ENCODE data around the gene HCN1.

Gene HCN1

DNA sequence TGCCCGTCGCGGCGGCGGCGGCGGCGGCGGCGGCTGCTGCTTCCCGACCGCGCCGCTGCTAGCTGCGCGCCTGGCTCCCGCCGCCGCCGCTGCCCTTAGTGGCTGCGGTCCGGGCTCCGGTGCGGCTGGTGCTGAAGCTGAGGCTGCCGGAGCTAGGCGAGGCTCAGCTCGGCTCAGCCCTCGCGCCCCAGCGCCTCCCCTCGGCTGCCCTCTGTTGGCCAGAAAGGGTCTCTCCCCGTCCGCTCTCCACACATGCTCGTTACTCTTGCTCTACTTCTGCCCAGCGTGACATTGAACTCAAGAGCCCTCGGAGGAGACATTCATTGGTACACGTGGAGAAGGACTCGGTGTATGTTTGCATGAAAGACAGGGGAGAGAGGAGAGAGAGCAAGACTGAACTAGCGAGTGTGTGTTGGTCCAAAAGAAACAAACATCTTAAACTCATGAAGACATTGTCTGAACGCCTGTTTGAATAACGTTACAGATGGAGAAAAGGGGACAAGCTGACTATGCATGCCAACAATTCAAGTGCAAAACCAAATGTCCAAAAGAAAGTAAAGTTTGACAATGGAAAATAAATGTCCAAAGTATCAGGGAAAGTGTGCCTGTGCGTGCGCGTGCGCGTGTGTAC, at the start of gene HCN1:
Gene HCN1 (minus strand): TSS at position 175 of the 631 bp plus-strand sequence.
- H3K4me3 ChIP-seq (ENCODE audit: low read depth in 1 of 2, low read length in 2 of 2): no peak within 1 kb of the TSS

DNA sequence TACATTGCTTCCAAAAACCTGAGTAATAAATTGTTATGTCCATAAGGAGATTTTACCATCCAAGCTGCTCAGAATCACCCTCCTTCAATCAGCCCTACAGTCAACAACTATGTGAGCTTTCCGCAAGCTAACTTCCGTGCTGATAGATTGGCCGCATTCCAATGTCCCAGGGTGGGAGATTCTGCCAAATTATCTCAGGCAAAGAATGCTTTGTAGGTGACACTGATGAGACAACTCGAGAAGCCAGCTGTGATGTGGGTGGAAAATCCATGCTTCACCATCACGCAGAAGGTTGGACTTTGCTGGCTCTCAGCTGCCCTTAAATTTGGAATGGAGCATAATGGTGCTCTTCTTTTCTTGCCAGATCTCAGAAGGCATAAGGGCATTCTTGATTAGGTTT, 44.9 kb upstream of the HCN1 start:
- Histone ChIP-seq H3K4me1 (ENCODE audit: control insufficient read depth in 1 of 2, insufficient read depth in 2 of 2, low read length in 2 of 2) (no peaks in the 10 kb centered on the region), H3K9me3 (ENCODE audit: control insufficient read depth in 1 of 2, low read length in 2 of 2) (peaks cover 0 to 4% of the 10 kb centered on the region in 2 donors), H3K27ac (ENCODE audit: low read depth, low read length) (no peak overlapping the region), H3K36me3 (ENCODE audit: control insufficient read depth in 1 of 2, insufficient read depth in 2 of 2, low read length in 2 of 2) (no peaks in the 10 kb centered on the region), H3K9ac (ENCODE audit: low read depth in 1 of 2, low read length in 2 of 2) (no peak overlapping the region), H3K27me3 (ENCODE audit: control insufficient read depth in 1 of 2, insufficient read depth in 2 of 2, low read length in 2 of 2) (no peaks in the 10 kb centered on the region), H3K4me3 (ENCODE audit: low read depth in 1 of 2, low read length in 2 of 2) (no peak overlapping the region)

More for the DNA sequence above, at the start of gene HCN1:
- no peaks in the 10 kb centered on the region for H3K36me3 ChIP-seq (ENCODE audit: control insufficient read depth in 1 of 2, insufficient read depth in 2 of 2, low read length in 2 of 2)
- H3K9ac ChIP-seq (ENCODE audit: low read depth in 1 of 2, low read length in 2 of 2): no peak within 1 kb of the TSS
- no peak within 1 kb of the TSS for H3K27ac ChIP-seq (ENCODE audit: low read depth, low read length)
- no peaks in the 10 kb centered on the region for H3K4me1 ChIP-seq (ENCODE audit: control insufficient read depth in 1 of 2, insufficient read depth in 2 of 2, low read length in 2 of 2)
- H3K27me3 ChIP-seq (ENCODE audit: control insufficient read depth in 1 of 2, insufficient read depth in 2 of 2, low read length in 2 of 2): peaks cover 9 to 15% of the 10 kb centered on the region in 2 donors
- H3K9me3 ChIP-seq (ENCODE audit: control insufficient read depth in 1 of 2, low read length in 2 of 2): no peaks in the 10 kb centered on the region

DNA sequence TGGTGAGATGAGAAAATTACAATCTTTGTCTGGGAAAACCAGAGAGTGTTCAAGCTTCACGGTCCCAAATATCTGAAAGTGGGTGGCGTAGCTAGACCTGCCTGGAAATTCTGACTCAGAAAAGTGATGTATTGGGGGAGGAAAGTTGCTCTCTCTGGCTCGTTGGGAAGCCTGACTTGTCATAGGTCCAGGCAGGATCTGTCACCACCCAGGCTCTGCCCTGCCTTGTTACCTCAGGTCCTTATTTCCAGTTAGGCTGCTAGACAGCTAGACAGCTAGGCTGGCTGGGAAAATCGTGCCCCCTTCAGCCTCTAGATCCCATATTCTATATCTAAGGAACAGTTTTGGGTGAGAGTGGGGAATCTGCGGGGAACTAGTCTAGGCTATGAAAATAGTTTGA, 41.0 kb upstream of the HCN1 start:
- Histone ChIP-seq H3K4me1 (ENCODE audit: control insufficient read depth in 1 of 2, insufficient read depth in 2 of 2, low read length in 2 of 2) (no peaks in the 10 kb centered on the region), H3K27me3 (ENCODE audit: control insufficient read depth in 1 of 2, insufficient read depth in 2 of 2, low read length in 2 of 2) (no peaks in the 10 kb centered on the region), H3K36me3 (ENCODE audit: control insufficient read depth in 1 of 2, insufficient read depth in 2 of 2, low read length in 2 of 2) (no peaks in the 10 kb centered on the region), H3K9ac (ENCODE audit: low read depth in 1 of 2, low read length in 2 of 2) (no peak overlapping the region), H3K4me3 (ENCODE audit: low read depth in 1 of 2, low read length in 2 of 2) (no peak overlapping the region), H3K27ac (ENCODE audit: low read depth, low read length) (no peak overlapping the region), H3K9me3 (ENCODE audit: control insufficient read depth in 1 of 2, low read length in 2 of 2) (peaks cover 0 to 2% of the 10 kb centered on the region in 2 donors)

DNA sequence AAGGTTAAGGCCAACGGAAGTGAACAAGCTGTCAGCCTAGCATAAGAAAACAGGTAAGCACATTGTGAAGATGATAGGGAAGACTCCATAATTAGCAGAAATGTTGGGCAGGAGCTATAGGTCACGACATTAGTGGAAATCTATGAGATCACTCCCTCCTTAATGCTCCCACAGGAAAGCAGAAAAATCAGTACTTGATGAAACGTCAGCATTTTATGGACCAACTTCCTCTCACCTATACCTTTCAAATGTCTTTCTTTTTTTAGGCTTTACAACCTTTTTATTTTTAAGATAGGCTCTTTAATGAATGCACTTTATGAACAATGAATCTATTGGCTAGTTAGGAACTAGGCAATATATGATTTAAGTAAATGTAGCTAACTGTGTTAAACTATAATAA, 29.4 kb upstream of the HCN1 start:
- Histone ChIP-seq H3K27ac (ENCODE audit: low read depth, low read length) (no peak overlapping the region), H3K9me3 (ENCODE audit: control insufficient read depth in 1 of 2, low read length in 2 of 2) (no peaks in the 10 kb centered on the region), H3K4me1 (ENCODE audit: control insufficient read depth in 1 of 2, insufficient read depth in 2 of 2, low read length in 2 of 2) (no peaks in the 10 kb centered on the region), H3K27me3 (ENCODE audit: control insufficient read depth in 1 of 2, insufficient read depth in 2 of 2, low read length in 2 of 2) (no peaks in the 10 kb centered on the region), H3K4me3 (ENCODE audit: low read depth in 1 of 2, low read length in 2 of 2) (no peak overlapping the region), H3K9ac (ENCODE audit: low read depth in 1 of 2, low read length in 2 of 2) (no peak overlapping the region), H3K36me3 (ENCODE audit: control insufficient read depth in 1 of 2, insufficient read depth in 2 of 2, low read length in 2 of 2) (no peaks in the 10 kb centered on the region)

DNA sequence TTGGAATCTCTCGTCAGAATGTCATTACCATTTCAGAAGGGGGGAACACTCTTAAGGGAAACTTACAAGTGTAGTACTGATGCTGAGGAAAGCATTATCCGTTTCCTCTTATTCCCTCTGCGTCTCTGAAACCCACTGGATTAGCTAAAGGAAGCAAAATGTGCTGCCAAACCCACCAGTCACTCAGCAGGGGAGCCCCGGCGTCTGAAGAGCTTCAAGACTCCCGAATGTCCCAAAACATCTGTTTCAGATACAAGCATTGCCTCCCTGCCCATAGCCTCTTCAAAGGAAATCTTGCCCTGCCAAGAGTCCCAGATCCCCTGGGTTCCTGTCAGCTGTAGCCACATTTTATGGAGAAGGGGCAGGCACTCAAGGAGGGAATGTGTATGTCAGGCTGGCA, 1.0 kb upstream of the HCN1 start:
- no peak overlapping the region for H3K27ac ChIP-seq (ENCODE audit: low read depth, low read length)
- H3K9ac ChIP-seq (ENCODE audit: low read depth in 1 of 2, low read length in 2 of 2): no peak overlapping the region
- no peak overlapping the region for H3K4me3 ChIP-seq (ENCODE audit: low read depth in 1 of 2, low read length in 2 of 2)
- no peaks in the 10 kb centered on the region for H3K9me3 ChIP-seq (ENCODE audit: control insufficient read depth in 1 of 2, low read length in 2 of 2)
- no peaks in the 10 kb centered on the region for H3K4me1 ChIP-seq (ENCODE audit: control insufficient read depth in 1 of 2, insufficient read depth in 2 of 2, low read length in 2 of 2)
- H3K27me3 ChIP-seq (ENCODE audit: control insufficient read depth in 1 of 2, insufficient read depth in 2 of 2, low read length in 2 of 2): peaks cover 9 to 15% of the 10 kb centered on the region in 2 donors
- H3K36me3 ChIP-seq (ENCODE audit: control insufficient read depth in 1 of 2, insufficient read depth in 2 of 2, low read length in 2 of 2): no peaks in the 10 kb centered on the region

DNA sequence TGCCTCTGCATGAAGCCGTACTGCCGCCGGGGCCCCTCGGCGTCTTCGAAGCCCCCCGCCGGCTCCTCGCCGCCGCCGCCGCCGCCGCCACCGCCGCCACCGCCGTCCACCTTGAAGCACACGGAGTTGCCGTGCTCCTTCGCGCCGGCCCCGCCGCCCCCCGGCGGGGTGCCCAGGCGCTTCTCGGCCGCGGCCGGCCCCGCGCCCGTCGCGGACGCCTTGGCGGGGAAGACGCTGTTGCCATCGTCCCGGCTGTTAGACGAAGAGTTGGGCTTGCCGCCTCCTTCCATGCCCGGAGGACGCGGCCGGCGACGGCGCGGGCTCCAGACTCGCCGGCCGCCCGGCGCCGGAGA, 400 bp downstream of the HCN1 start:
- Histone ChIP-seq H3K27ac (ENCODE audit: low read depth, low read length) (no peak overlapping the region), H3K27me3 (ENCODE audit: control insufficient read depth in 1 of 2, insufficient read depth in 2 of 2, low read length in 2 of 2) (peaks cover 9 to 15% of the 10 kb centered on the region in 2 donors), H3K9ac (ENCODE audit: low read depth in 1 of 2, low read length in 2 of 2) (no peak overlapping the region), H3K9me3 (ENCODE audit: control insufficient read depth in 1 of 2, low read length in 2 of 2) (no peaks in the 10 kb centered on the region), H3K36me3 (ENCODE audit: control insufficient read depth in 1 of 2, insufficient read depth in 2 of 2, low read length in 2 of 2) (no peaks in the 10 kb centered on the region), H3K4me3 (ENCODE audit: low read depth in 1 of 2, low read length in 2 of 2) (no peak overlapping the region), H3K4me1 (ENCODE audit: control insufficient read depth in 1 of 2, insufficient read depth in 2 of 2, low read length in 2 of 2) (no peaks in the 10 kb centered on the region)

DNA sequence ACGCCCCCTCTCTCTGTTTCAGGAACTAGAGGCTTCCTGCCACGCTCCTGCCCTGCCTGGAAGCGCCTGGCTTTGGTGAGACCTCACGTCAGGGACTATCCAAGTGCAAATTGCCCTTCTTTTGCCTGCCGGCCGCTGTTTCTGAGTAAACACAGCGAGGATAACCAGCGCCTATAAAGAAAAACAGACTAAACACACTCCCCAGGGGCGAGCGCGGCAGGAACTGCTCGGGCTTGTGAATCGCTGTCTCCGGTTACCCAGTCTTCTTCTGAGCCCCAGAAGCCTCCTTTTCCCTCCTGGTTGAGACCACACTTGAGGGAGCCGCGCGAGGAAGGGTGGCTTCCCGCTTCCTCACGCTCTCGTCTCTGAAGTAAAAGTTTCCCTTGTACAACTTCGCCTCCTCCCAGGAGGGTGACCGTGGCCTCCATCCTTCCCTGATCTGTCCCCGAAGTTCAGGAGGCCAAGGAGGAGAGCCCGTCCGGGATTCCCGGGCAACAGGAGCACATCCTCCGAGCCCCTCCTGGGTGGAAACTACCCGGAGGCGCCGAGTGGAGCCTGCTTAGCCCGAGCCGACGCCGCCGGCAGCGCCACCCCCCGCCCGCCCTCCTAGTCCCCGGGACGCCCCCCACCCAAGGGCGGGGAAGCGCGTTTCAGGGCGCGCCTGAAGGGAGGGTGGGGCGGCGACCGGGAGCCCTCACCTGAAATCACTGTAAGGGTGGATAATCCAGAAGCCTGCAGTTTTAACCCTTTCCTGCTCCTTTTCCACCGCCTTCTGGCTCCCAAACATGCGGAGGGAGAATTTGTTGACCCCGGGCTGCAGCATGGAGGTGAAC, 993 bp downstream of the HCN1 start:
- Histone ChIP-seq H3K4me3 (ENCODE audit: low read depth in 1 of 2, low read length in 2 of 2) (no peak overlapping the region), H3K27me3 (ENCODE audit: control insufficient read depth in 1 of 2, insufficient read depth in 2 of 2, low read length in 2 of 2) (peaks cover 9 to 15% of the 10 kb centered on the region in 2 donors), H3K9ac (ENCODE audit: low read depth in 1 of 2, low read length in 2 of 2) (no peak overlapping the region), H3K4me1 (ENCODE audit: control insufficient read depth in 1 of 2, insufficient read depth in 2 of 2, low read length in 2 of 2) (no peaks in the 10 kb centered on the region), H3K27ac (ENCODE audit: low read depth, low read length) (no peak overlapping the region), H3K9me3 (ENCODE audit: control insufficient read depth in 1 of 2, low read length in 2 of 2) (no peaks in the 10 kb centered on the region), H3K36me3 (ENCODE audit: control insufficient read depth in 1 of 2, insufficient read depth in 2 of 2, low read length in 2 of 2) (no peaks in the 10 kb centered on the region)

DNA sequence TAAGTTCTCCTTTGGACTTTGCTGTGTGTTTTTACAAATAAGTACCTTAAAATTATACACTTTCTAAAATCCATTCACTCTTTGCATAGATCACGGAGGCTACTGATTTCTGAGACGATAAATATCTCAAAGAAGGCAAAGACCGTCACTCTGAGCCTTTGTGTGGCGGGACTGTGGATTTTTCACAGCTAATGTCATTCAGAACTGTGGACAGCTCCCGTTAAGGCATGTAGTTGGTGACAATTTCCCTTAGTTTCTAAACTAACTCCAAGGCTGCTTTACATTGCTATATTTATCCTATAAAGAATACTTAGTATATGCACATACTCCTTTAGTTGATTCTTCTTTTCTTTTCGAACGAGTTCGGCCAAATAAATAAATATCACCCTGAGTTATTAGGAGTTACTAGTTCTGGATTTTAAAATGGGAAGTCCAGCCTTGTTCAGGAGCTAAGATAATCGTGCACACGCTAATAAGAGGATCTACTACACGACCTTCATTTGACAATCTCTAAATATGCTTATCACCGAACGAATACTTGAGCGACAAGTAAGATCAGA, 1.8 kb downstream of the HCN1 start:
- no peaks in the 10 kb centered on the region for H3K9me3 ChIP-seq (ENCODE audit: control insufficient read depth in 1 of 2, low read length in 2 of 2)
- peaks cover 9 to 15% of the 10 kb centered on the region in 2 donors for H3K27me3 ChIP-seq (ENCODE audit: control insufficient read depth in 1 of 2, insufficient read depth in 2 of 2, low read length in 2 of 2)
- H3K9ac ChIP-seq (ENCODE audit: low read depth in 1 of 2, low read length in 2 of 2): no peak overlapping the region
- H3K36me3 ChIP-seq (ENCODE audit: control insufficient read depth in 1 of 2, insufficient read depth in 2 of 2, low read length in 2 of 2): no peaks in the 10 kb centered on the region
- no peak overlapping the region for H3K27ac ChIP-seq (ENCODE audit: low read depth, low read length)
- no peaks in the 10 kb centered on the region for H3K4me1 ChIP-seq (ENCODE audit: control insufficient read depth in 1 of 2, insufficient read depth in 2 of 2, low read length in 2 of 2)
- no peak overlapping the region for H3K4me3 ChIP-seq (ENCODE audit: low read depth in 1 of 2, low read length in 2 of 2)

DNA sequence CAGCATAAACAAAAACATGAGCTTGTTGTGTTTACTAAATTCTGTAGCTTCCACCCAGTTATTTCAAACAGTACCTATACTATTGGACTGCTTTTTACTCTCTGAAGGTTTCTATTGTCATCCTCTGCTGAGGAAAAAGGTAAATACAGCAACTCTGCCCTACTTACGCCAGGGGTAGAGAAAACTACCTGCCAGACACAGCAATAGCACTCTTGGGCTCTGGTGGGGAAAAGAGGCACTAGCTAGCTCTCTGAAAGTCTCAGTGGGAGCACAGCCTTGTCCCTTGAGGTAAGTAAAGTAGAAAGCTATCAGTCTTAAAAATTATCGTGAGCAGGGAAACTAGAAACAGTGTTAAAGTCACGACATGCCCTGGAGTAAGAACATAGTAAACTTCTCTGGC, 3.7 kb downstream of the HCN1 start:
- no peaks in the 10 kb centered on the region for H3K4me1 ChIP-seq (ENCODE audit: control insufficient read depth in 1 of 2, insufficient read depth in 2 of 2, low read length in 2 of 2)
- no peaks in the 10 kb centered on the region for H3K36me3 ChIP-seq (ENCODE audit: control insufficient read depth in 1 of 2, insufficient read depth in 2 of 2, low read length in 2 of 2)
- H3K27me3 ChIP-seq (ENCODE audit: control insufficient read depth in 1 of 2, insufficient read depth in 2 of 2, low read length in 2 of 2): peaks cover 9 to 15% of the 10 kb centered on the region in 2 donors
- H3K9me3 ChIP-seq (ENCODE audit: control insufficient read depth in 1 of 2, low read length in 2 of 2): no peaks in the 10 kb centered on the region
- no peak overlapping the region for H3K27ac ChIP-seq (ENCODE audit: low read depth, low read length)
- H3K9ac ChIP-seq (ENCODE audit: low read depth in 1 of 2, low read length in 2 of 2): no peak overlapping the region
- no peak overlapping the region for H3K4me3 ChIP-seq (ENCODE audit: low read depth in 1 of 2, low read length in 2 of 2)

DNA sequence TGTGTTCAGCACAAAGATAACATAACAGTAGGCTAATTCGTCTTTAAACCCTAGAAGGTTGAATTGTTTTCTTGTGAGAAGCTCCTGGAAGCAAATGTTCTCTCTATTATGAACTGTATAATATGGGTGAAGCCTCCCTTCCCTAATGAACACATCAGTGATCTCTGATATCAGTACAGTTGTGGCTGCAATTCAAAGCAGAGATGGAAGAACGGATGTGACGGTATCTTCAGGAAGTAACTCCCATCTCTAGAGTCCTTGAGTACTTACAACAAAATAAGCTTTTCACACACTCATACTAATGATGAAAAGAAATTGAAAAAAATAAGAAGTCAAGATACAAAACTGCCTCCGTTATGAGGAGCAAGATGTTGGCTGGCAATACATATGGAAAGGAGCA, 4.5 kb downstream of the HCN1 start:
- Histone ChIP-seq H3K4me3 (ENCODE audit: low read depth in 1 of 2, low read length in 2 of 2) (no peak overlapping the region), H3K27me3 (ENCODE audit: control insufficient read depth in 1 of 2, insufficient read depth in 2 of 2, low read length in 2 of 2) (peaks cover 9 to 11% of the 10 kb centered on the region in 2 donors)

More for the DNA sequence above, 4.5 kb downstream of the HCN1 start:
- Histone ChIP-seq H3K36me3 (ENCODE audit: control insufficient read depth in 1 of 2, insufficient read depth in 2 of 2, low read length in 2 of 2) (no peaks in the 10 kb centered on the region), H3K9ac (ENCODE audit: low read depth in 1 of 2, low read length in 2 of 2) (no peak overlapping the region), H3K9me3 (ENCODE audit: control insufficient read depth in 1 of 2, low read length in 2 of 2) (no peaks in the 10 kb centered on the region), H3K4me1 (ENCODE audit: control insufficient read depth in 1 of 2, insufficient read depth in 2 of 2, low read length in 2 of 2) (no peaks in the 10 kb centered on the region), H3K27ac (ENCODE audit: low read depth, low read length) (no peak overlapping the region)
